Left lobe of liver (tissue), 2 donors: ENCODE data around the gene ZCCHC18. TPM values are rescaled to one million over a fixed set of nuclear protein-coding genes. Genes with fewer than 3 reads are reported as not detected.
"Not testable (repeated sequence)": the region's sequence is repeated elsewhere in the genome, so short reads cannot be mapped to it uniquely, and the experiment has no call there.

Source experiments
- ATAC-seq: fragments of 200-7000 bp; cut with Tn5 transposase; one replicate; pipeline ENCODE4 v1.9.1; 2020; ENCODE audit warnings: mild to moderate bottlenecking, moderate library complexity
- DNase-seq: peaks from one replicate; pipeline ENCODE4 v3.0.0-alpha.2; 2020; ENCODE audit warnings: low spot score
- total RNA-seq: library from RNA; stranded (reverse); gene quantifications from one replicate; pipeline ENCODE4 v1.2.1, GENCODE V29; 2021
- donor health status: DM: no; HTN: no; CAD: no; lungs with moderate emphysema.
- donor health status: DM: no; HTN: yes; CAD: no.

ZCCHC18 gene
- total RNA-seq = not detected

DNA sequence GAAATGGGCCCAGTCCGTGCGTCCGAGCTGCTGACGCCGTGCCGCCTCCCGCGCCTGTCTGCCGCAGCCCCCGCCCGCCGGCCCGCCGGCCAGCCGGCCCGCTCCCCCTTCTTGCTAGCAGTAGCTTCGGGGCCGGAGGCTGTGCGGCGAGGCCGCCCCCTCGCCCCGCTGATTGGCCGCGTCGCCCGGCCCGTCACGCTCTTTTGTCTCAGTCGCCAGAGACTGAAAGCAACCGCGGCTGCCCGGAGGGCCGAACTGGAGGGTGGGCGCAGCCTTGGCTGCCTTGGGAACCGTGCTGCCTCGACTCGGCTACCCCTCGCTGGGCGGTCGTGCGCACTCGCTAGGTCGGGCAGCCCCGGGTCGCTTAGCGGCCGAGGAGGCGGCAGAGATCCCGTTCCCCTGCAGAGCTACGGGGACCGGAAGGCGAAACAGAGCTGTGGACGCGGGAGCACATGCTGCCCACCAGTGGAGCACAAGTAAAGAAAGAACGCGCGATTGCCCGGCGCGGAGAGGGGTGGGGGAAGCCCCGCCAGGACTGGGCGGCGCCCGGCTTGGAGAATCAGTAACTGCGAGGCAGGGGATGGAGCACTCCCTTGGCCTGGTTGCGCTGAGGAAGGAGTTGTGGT, at the start of gene ZCCHC18:
ZCCHC18 (plus strand) TSS at position 198 of the 626 bp plus-strand sequence. CDS start 1,589 bp downstream, outside the sequence.
- ATAC-seq (peak; percentile 70), DNase-seq (no peak)

DNA sequence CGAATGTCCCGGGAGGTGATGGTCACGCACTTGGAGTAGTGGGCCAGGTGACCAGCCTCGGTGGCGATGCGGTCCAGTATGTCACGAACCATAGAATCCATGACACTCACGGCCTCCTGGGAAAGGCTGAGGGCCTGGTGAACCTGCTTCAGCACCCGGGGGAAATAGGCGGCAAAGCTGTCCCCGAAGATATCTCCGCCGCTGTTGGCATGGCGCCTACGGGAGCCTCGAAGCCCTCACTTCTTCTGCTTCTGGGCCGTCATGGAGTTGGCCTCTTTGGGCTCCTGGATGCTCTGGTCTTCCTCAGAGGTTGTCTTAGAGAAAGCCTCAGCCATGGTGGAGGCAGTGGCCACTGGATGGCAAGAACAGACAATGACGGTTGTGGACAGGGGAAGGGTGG, 49.7 kb upstream of the ZCCHC18 start:
- ATAC-seq, DNase-seq: not testable (repeated sequence)

GRCh38 chrX:104075778-104076445, 36.4 kb upstream of the ZCCHC18 start, which contains the start of gene TMSB15C:
TMSB15C (minus strand) TSS chrX:104076236.
- DNase-seq = not testable (repeated sequence)
- peak; percentile 42 for ATAC-seq

DNA sequence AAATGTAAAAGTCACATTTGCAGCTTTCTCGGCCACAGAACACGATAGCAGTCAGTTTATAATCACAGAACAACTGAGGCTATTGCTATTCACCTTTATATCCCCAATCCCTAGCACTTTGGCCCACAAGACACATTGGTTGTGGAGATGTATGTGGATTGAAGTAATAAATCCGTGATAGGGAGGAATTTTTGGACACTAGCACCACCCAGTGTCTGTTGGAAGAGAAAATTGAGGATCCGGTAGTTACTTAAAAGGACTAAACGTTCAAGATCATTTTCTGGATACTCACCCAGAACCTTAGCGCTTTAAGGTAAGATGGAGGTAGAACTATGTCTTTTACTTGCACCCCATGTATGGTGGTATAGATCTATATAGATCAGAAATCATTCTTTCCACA, 34.5 kb upstream of the ZCCHC18 start:
- not testable (repeated sequence) for DNase-seq, ATAC-seq

DNA sequence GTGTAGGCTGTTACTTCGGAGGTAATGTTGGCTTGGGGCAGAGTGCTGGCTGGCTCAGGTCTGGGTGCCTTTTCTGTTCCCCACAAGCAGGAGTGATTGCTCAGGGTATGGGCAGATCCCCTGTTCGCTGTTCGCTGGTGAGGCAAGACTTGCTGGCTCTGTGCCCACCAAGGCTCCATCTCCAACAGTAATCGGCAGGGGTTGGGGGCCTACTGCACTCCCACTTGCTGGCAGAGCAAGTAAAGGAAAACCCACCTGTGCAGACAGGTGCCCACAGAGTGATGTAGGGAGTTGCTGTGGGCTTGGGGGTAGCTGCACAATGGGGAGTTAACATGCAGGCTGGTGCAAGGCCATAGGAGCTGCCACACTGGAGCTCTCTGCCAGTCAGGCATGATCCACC, 28.3 kb upstream of the ZCCHC18 start:
- DNase-seq = no peak
- ATAC-seq = no peak

DNA sequence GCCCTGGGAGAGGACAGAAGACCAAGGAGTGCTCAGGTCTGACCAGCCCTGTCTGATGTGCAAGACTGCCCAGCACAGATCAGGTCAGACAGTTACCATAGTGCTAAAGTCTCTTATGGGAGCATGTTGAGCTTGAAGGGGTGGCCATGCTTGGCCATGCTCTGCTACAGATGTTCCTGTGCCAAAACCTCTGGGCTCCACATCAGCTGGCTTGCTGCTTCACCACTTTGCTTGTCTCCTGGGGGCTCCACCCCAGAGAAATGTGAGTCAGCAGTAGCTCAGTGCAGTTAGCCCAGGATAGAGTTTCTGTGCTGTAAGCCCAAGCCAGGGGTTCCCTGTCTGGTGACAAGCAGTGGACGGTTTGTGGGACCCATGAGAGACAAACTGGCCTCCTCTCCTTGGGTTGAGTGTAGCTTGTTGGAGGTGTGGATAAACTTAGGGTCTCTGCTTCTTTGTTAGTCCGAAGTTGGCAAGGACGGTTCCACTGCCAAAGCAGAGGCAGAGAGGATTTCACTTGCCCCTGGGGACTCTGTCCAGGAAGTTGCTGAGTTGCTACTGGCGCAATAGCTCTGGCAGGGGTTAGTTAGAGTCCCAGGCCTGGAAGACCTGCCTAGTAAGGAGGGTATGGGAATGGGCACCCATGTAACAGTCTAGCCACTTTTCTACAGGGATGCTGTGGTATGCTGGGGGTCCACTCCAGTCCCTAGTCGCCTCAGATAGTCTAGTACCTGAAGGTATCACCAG, 27.6 kb upstream of the ZCCHC18 start:
- ATAC-seq (no peak), DNase-seq (no peak)

GRCh38 chrX:104085477-104085876, 26.8 kb upstream of the ZCCHC18 start:
- no peak for ATAC-seq
- no peak for DNase-seq

DNA sequence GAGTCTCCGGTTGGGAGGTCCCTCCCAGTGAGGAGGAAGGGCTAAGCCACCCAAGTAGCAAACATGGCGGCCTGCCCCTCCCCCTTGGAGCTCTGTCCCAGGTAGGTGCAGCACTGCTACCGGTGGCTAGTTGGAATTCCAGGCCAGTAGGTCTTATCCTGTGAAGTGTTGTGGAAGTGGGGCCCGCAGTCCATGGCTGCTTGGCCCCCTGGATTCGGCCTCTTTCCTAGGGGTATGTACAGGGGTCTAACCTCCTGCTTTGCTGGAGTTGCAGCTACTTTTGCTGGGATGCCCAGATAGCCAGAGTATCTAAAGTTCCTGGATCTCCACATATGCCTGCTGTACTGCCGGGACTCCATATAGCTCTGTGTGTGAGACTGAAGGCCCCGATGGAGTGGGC, 26.4 kb upstream of the ZCCHC18 start:
- ATAC-seq (no peak), DNase-seq (no peak)

- DNase-seq = peak; percentile 44
- ATAC-seq = peak; percentile 89
These were observed 14.0 kb upstream of the ZCCHC18 start for GRCh38 chrX:104098151-104098808.

DNA sequence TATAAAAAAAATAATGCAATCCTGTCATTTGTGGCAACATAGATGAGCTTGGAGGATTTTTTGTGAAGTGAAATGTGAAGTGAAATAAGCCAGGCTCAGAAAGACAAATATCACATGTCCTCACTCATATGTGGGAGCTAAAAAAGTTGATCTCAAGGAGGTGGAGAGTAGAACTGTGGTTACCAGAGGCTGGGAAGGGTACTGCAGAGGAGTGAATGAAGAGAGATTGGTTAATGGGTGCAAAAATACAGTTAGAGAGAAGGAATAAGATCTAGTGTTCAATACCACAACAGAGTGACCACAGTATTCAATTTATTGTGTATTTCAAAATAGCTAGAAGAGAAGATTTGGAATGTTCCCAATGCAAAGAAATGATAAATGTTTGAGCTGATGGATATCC, 13.4 kb upstream of the ZCCHC18 start:
- DNase-seq (no peak), ATAC-seq (no peak)

- ATAC-seq = no peak
- no peak for DNase-seq
These were observed 7.6 kb upstream of the ZCCHC18 start for GRCh38 chrX:104104676-104105075.

DNA sequence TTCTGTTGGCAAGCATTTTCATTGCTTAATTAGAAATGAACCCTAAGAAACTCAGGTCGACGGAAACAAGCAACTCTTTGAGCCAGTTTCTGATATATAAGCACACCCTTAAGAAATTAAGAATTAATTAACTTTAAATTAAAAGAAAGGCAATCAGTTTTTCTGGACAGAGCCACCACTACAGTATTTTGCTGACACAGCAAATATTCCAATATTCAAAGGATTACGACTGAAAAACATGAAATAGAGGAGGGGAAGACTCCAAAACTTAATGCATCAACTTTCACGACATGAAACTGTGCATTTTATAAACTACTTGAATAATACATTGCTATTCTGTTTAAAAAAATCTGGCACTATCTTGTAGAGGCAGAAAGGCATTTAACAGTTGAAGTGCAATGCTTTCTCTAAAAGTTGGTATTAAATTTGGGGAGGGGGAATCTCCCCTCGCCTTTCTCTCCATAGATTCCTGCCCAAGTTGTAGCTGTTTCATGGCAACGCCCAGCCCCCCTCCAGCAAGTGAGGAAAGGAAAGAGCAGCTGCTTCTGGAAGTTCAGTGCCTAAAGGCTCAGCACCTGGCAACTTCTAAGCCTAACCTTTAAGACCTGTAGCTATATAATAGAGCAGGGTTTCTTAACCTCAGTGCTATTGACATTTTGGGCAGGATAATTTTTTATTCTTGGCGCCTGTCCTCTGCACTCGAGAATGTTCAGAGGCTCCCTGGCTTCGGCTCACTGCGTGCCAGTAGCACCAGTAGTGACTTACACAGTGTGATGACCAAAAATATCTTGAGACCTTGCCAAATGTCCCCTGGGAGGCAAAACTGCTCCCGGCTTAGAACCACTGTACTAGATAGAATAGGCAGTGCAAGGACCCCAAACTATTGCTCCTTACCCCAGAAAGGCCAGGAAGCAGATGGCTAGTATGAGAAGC, 6.7 kb upstream of the ZCCHC18 start:
- ATAC-seq (no peak), DNase-seq (no peak)

DNA sequence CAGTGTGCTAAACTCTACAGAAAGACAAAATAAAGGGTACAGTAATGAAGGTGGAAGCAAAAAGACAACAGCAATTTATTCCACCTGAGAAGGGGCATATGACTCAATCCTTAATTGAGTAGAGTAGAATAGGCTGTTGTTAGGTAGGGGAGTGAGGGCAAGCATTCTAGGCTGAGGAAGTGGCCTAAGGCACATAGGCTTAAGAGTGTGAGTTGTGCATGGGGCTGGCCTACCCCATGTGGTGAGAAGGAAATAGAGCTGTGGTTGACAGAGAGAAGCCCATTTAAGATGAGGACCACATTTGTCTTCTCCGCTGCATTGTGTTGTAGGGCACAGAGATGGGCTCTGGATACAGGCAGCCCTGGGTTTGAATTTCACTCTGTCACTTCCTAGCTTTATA, 3.4 kb upstream of the ZCCHC18 start:
- no peak for ATAC-seq
- DNase-seq = no peak

DNA sequence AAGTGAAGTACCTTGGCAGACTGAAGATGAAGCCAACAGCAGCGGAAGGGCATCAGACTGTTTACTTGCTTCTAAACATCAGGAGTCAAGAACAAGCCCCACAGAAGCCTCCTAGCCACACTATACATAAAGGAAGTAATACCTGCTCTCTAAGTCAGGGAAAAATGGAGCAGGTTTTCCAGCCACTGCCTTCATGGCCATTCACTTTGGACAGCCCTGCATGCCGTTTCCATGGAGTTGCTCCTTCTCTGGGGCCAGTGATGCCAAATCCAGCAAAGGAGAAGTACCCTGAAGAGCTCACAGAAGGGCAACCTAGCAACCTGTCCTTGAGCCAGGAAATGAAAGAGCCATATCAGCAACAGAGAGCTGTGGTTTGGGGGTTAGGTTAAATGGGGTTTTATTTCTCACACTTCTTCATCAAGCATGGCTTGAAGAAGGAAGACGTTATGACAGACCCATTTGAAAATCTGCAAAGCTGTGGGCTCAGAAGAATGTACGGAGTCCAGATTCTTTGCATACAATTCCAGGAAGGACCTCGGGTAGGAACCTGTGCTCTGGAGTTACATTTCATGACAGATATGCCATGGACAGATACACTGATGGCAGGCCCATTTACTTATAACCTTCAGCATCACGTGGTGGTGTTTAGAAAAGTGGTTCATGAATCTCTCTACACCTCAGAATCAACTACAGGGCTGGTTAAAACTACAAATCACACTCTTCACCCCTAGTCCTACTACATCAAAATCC, 1.7 kb upstream of the ZCCHC18 start:
- ATAC-seq = not testable (repeated sequence)

DNA sequence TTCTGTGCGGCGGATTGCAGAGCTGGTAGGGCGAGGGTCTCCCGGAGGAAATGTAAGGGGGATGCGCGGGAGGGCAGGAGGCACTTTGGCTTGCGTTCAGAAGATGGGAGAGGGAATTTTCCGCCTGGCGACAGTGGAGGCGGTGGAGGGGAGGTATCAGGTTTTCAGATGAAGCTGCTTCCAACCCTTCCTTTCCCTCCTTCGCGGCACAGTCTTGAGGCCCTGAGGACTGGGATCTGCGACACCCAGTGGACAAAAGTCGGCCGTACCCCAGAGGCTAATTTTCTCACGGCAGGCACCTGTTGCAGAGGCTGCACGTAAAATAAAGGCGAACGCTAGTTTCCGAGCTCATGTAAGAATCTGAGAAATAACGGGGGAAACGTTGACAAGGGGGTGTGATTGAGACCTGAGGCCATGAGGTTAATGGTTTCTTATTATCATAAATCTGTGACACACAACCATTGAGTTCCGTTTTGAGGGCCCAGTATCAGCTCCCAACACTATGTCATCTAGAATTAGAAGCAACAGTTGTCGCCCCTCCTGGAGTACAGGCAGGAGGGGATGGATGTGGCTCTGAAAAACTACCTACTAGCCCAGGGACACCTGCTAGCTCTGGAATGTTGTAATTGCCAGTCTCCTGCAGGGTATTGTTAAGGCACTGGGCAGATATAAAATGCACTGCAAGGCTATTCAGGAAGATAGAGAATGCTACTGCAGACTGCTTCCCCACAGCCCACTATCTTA, 1.1 kb downstream of the ZCCHC18 start:
- DNase-seq = peak; percentile 43
- peak; percentile 79 for ATAC-seq

More for the DNA sequence above, 1.7 kb upstream of the ZCCHC18 start:
- not testable (repeated sequence) for DNase-seq

GRCh38 chrX:104117759-104118158, 5.4 kb downstream of the ZCCHC18 start:
- DNase-seq = no peak
- ATAC-seq = no peak

DNA sequence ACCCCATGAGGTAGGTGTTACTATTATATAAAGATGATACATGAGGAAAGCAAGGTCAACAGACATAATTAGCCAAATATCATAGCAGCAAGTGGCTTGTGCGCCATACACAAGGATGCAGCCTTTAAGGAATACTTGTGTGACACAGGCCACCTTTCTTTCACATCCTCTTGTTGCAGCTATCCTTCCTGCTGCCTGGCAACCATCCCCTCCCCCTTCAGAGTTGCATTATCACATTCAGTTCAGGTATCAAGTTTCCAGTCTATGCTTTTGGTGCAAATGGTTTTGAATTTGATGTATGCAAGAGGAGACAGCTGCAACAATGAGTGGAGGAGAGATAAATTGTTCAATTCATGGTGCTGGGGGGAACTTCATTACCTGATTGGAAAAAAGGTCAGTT, 6.4 kb downstream of the ZCCHC18 start:
- no peak for DNase-seq

DNA sequence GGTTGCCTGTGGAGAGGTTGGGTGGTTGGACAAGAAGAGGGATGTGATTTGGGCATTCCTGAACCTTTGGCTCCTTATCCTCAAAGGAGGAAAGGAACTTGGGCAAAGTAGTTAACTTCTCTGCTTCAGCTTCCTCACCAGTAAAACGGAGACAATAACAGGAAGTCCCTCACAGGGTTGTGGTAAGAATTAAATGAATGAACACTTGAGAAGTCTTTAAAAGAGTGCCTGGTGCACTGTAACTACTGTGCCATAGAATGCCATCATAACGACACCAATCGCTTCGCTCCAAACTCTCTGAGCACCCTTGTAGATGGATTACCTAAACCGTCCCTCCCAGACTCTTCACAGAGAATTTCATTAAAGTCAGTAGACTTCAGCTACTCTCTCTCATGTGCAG, 10.5 kb downstream of the ZCCHC18 start:
- ATAC-seq (no peak), DNase-seq (no peak)

More for the DNA sequence above, 6.4 kb downstream of the ZCCHC18 start:
- ATAC-seq = no peak

DNA sequence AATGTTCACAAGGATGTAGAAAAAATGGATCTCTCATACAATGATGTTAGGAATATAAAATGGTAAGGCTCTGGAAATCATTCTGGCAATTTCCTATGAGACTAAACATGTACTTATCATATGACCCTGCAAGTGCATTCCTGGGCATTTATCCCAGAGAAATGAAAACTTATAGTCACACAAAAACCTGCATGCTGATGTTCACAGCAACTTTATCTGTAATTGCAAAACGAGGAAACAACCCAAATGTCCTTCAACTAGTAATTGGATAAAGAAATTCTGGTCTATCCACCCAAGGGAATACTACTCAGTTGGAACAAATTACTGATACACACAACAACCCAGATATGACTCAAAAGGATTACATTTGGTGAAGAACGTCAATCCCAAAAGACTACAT, 14.5 kb downstream of the ZCCHC18 start:
- DNase-seq (no peak), ATAC-seq (no peak)
